Testis (tissue), 3 donors: Measurements from ENCODE around the gene INPP5A. TPM values are rescaled to one million over a fixed set of nuclear protein-coding genes. Genes with fewer than 3 reads are reported as not detected.

Experiments
- DNase-seq: peaks from one replicate; pipeline ENCODE4 v3.0.0-alpha.2; 2019
- H3K27ac ChIP-seq, 2 donors: fragments of 200-600 bp; sonication (generic); one replicate each; pipeline ENCODE4 v1.5.1; 2019
- H3K27me3 ChIP-seq: fragments of 200-600 bp; sonication (generic); one replicate; pipeline ENCODE4 v1.5.1; 2019
- H3K36me3 ChIP-seq: fragments of 200-600 bp; sonication (generic); one replicate; pipeline ENCODE4 v1.5.1; 2017; ENCODE audit warnings: low read depth; ENCODE audit errors: missing control alignments
- H3K4me1 ChIP-seq: fragments of 200-600 bp; sonication (generic); one replicate; pipeline ENCODE4 v1.5.1; 2019
- H3K4me3 ChIP-seq, 2 donors: fragments of 200-600 bp; sonication (generic); one replicate each; pipeline ENCODE4 v1.5.1; 2017 to 2019
- H3K9me3 ChIP-seq: fragments of 200-600 bp; sonication (generic); one replicate; pipeline ENCODE4 v1.5.1; 2017
- CTCF ChIP-seq, 3 experiments: fragments of 450-650 bp in 2 of 3; fragments of 200-600 bp in 1 of 3; sonication (generic) in 1 of 3; IDR thresholded peaks; one replicate each; pipeline ENCODE4 v1.5.1; 2016 to 2019; ENCODE audit warnings: antibody characterized with exemption in 3 of 3, mild to moderate bottlenecking in 2 of 3, moderate library complexity in 1 of 3
- POLR2A ChIP-seq: fragments of 450-650 bp; IDR thresholded peaks from one replicate; pipeline ENCODE4 v1.6.1; 2017; ENCODE audit warnings: antibody characterized with exemption, mild to moderate bottlenecking, moderate library complexity
- WGBS, 2 donors: methylation state at CpG; one replicate each; pipeline ENCODE4 v1.1.5; 2018; 5-methylcytosine and 5-hydroxymethylcytosine counted together
- intact Hi-C: fragments of 100-400 bp; cut with DNase I; formaldehyde crosslinking; loops from one replicate; pipeline ENCODE4 v1.15.1; 2023; ENCODE audit warnings: low total_unique reads
- polyA plus RNA-seq: library from polyadenylated mRNA; stranded (reverse); fragments of 350-450 nt; fragmentation: Illumina TruSeq; extraction: RNeasy Lipid Tissue Mini Kit (QIAGEN cat#74804); gene quantifications from one replicate; pipeline ENCODE4 v1.2.3, GENCODE V29; 2014; ENCODE audit warnings: low read depth, low replicate concordance; ENCODE audit not compliant: insufficient read depth
- total RNA-seq, 2 donors: library from RNA; depleted of rRNA; stranded (reverse); fragments of >200 nt; gene quantifications; one replicate each; pipeline ENCODE4 v1.2.3, GENCODE V29; 2016

INPP5A gene
- total and polyA plus RNA-seq, 3 donors from 2014 or later: 54.1 to 103 (median 73.0) TPM

GRCh38 chr10:132647424-132647823 lies 109.8 kb downstream of the INPP5A start:
- H3K4me1 ChIP-seq: peaks cover 8% of the 10 kb centered on the region
- no peak overlapping the region for H3K27ac ChIP-seq
- H3K4me3 ChIP-seq: no peak overlapping the region
- TF ChIP-seq CTCF (IDR thresholded peaks at IDR 0.05) (no peak), POLR2A (no peak)
- 91 to 95% methylated on average over 13 of the region's 13 CpGs for WGBS, 2 donors
- intact Hi-C loops: no loop called here
- no peaks in the 10 kb centered on the region for H3K36me3 ChIP-seq
- no peak for DNase-seq
- H3K27me3 ChIP-seq: no peaks in the 10 kb centered on the region
- no peaks in the 10 kb centered on the region for H3K9me3 ChIP-seq

GRCh38 chr10:132648072-132648850 lies 110.7 kb downstream of the INPP5A start:
- Histone ChIP-seq H3K9me3 (no peaks in the 10 kb centered on the region), H3K27ac (no peak overlapping the region), H3K27me3 (no peaks in the 10 kb centered on the region), H3K4me1 (peaks cover 8% of the 10 kb centered on the region), H3K4me3 (no peak overlapping the region), H3K36me3 (no peaks in the 10 kb centered on the region)
- 74 to 84% methylated on average over 26 of the region's 26 CpGs for WGBS, 2 donors
- intact Hi-C loops: no loop called here
- no peak for DNase-seq
- TF ChIP-seq CTCF (IDR thresholded peaks at IDR 0.05) (no peak), POLR2A (no peak)

GRCh38 chr10:132648851-132649528 lies 111.4 kb downstream of the INPP5A start:
- H3K4me3 ChIP-seq: no peak overlapping the region
- no peak for TF ChIP-seq CTCF (IDR thresholded peaks at IDR 0.05)
- no peaks in the 10 kb centered on the region for H3K36me3 ChIP-seq

GRCh38 chr10:132649651-132650360 lies 112.2 kb downstream of the INPP5A start:
- intact Hi-C loops: no loop called here
- no peak for DNase-seq
- 94 to 98% methylated on average over 19 to 20 of the region's 20 CpGs for WGBS, 2 donors
- Histone ChIP-seq H3K9me3 (no peaks in the 10 kb centered on the region), H3K36me3 (no peaks in the 10 kb centered on the region), H3K4me3 (no peak overlapping the region), H3K27ac (no peak overlapping the region), H3K4me1 (peaks cover 5% of the 10 kb centered on the region), H3K27me3 (no peaks in the 10 kb centered on the region)
- no peak for TF ChIP-seq CTCF (IDR thresholded peaks at IDR 0.05)
- no peak for TF ChIP-seq POLR2A

More at GRCh38 chr10:132648851-132649528, 111.4 kb downstream of the INPP5A start:
- Histone ChIP-seq H3K9me3 (no peaks in the 10 kb centered on the region), H3K27me3 (no peaks in the 10 kb centered on the region), H3K27ac (no peak overlapping the region), H3K4me1 (peaks cover 8% of the 10 kb centered on the region)
- DNase-seq: no peak
- WGBS, 2 donors: 84 to 85% methylated on average over 20 of the region's 20 CpGs
- intact Hi-C loops: no loop called here
